ENCODE data around the gene GXYLT1.
"Not testable (repeated sequence)": the region's sequence is repeated elsewhere in the genome, so short reads cannot be mapped to it uniquely, and the experiment has no call there.

GXYLT1 gene

GRCh38 chr12:42090899-42091298 lies 53.8 kb downstream of the GXYLT1 start:
- no peaks in the 10 kb centered on the region for H3K36me3 ChIP-seq (ENCODE audit: insufficient read depth, low read length)
- peaks cover 28% of the 10 kb centered on the region for H3K4me1 ChIP-seq (ENCODE audit: control insufficient read depth, insufficient read depth, low read length)
- no peaks in the 10 kb centered on the region for H3K27me3 ChIP-seq (ENCODE audit: control insufficient read depth, insufficient read depth, low read length)
- H3K4me2 ChIP-seq (ENCODE audit: low read length): peak overlapping the region; percentile 21
- no peak overlapping the region for H3K4me3 ChIP-seq (ENCODE audit: low read length)
- peak overlapping the region; percentile 18 for H3K9ac ChIP-seq (ENCODE audit: low read depth, low read length)
- H3K9me3 ChIP-seq (replicated peaks; ENCODE audit: low read length): no peaks in the 10 kb centered on the region

GRCh38 chr12:42086031-42086430 lies 58.6 kb downstream of the GXYLT1 start:
- no peak overlapping the region for H3K4me2 ChIP-seq (ENCODE audit: low read length)
- H3K9ac ChIP-seq (ENCODE audit: low read depth, low read length): no peak overlapping the region
- H3K4me3 ChIP-seq (ENCODE audit: low read length): no peak overlapping the region
- no peaks in the 10 kb centered on the region for H3K27me3 ChIP-seq (ENCODE audit: control insufficient read depth, insufficient read depth, low read length)
- H3K36me3 ChIP-seq (ENCODE audit: insufficient read depth, low read length): no peaks in the 10 kb centered on the region
- H3K9me3 ChIP-seq (replicated peaks; ENCODE audit: low read length): no peaks in the 10 kb centered on the region
- peaks cover 15% of the 10 kb centered on the region for H3K4me1 ChIP-seq (ENCODE audit: control insufficient read depth, insufficient read depth, low read length)

- H3K27me3 ChIP-seq (ENCODE audit: control insufficient read depth, insufficient read depth, low read length): no peaks in the 10 kb centered on the region
- no peak overlapping the region for H3K4me3 ChIP-seq (ENCODE audit: low read length)
- H3K9me3 ChIP-seq (replicated peaks; ENCODE audit: low read length): no peaks in the 10 kb centered on the region
- no peak overlapping the region for H3K9ac ChIP-seq (ENCODE audit: low read depth, low read length)
- H3K36me3 ChIP-seq (ENCODE audit: insufficient read depth, low read length): no peaks in the 10 kb centered on the region
- H3K4me2 ChIP-seq (ENCODE audit: low read length): no peak overlapping the region
- peaks cover 11% of the 10 kb centered on the region for H3K4me1 ChIP-seq (ENCODE audit: control insufficient read depth, insufficient read depth, low read length)
Observed at GRCh38 chr12:42085594-42085993, 59.1 kb downstream of the GXYLT1 start.

DNA sequence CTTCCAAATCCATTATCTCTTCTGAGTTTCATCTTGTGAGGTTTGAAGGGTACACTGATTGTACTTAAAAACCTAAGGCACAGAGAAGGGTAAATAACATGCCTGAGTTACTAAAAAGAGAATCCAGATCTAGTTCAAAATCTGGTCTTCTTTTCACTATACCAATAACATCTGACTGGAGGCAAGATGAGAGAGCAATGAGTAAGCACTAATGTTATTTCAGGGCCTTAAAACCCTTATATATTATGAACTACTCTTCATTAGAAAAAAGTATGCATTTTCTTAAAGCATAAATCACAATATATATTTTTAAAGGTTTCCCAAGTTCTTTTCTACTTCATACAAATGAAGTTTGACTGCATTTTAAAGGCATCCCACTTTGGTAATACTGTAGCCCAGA lies 60.2 kb downstream of the GXYLT1 start:
- no peaks in the 10 kb centered on the region for H3K36me3 ChIP-seq (ENCODE audit: insufficient read depth, low read length)
- no peak overlapping the region for H3K4me2 ChIP-seq (ENCODE audit: low read length)
- H3K9me3 ChIP-seq (replicated peaks; ENCODE audit: low read length): no peaks in the 10 kb centered on the region
- H3K4me1 ChIP-seq (ENCODE audit: control insufficient read depth, insufficient read depth, low read length): peaks cover 6% of the 10 kb centered on the region
- no peaks in the 10 kb centered on the region for H3K27me3 ChIP-seq (ENCODE audit: control insufficient read depth, insufficient read depth, low read length)
- H3K9ac ChIP-seq (ENCODE audit: low read depth, low read length): no peak overlapping the region
- H3K4me3 ChIP-seq (ENCODE audit: low read length): no peak overlapping the region

DNA sequence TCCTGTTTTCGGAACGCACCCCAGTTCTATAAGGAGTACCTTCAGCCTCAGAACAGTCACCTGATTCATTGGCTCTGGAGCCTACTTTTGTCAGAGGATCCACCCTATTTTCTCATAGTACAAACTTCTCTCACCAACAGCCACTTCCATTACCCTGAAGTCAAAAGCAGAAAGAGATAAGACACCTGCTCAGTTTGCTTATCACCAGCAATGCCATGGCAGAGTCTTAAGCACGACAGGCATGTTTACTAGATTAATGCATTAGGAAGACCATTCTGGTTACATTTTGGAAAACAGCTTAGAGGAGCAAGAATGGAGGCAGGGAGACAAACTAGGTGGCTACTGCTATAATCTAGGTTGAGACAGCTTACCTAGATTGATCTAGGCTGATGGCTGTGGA lies 67.7 kb downstream of the GXYLT1 start:
- H3K27me3 ChIP-seq (ENCODE audit: control insufficient read depth, insufficient read depth, low read length): no peaks in the 10 kb centered on the region
- H3K9ac ChIP-seq (ENCODE audit: low read depth, low read length): no peak overlapping the region
- H3K4me3 ChIP-seq (ENCODE audit: low read length): no peak overlapping the region
- H3K4me2 ChIP-seq (ENCODE audit: low read length): no peak overlapping the region
- no peaks in the 10 kb centered on the region for H3K36me3 ChIP-seq (ENCODE audit: insufficient read depth, low read length)
- no peaks in the 10 kb centered on the region for H3K9me3 ChIP-seq (replicated peaks; ENCODE audit: low read length)
- H3K4me1 ChIP-seq (ENCODE audit: control insufficient read depth, insufficient read depth, low read length): no peaks in the 10 kb centered on the region

- H3K9me3 ChIP-seq (replicated peaks; ENCODE audit: low read length): no peaks in the 10 kb centered on the region
- no peaks in the 10 kb centered on the region for H3K36me3 ChIP-seq (ENCODE audit: insufficient read depth, low read length)
- H3K4me3 ChIP-seq (ENCODE audit: low read length): no peak overlapping the region
- H3K27me3 ChIP-seq (ENCODE audit: control insufficient read depth, insufficient read depth, low read length): no peaks in the 10 kb centered on the region
- H3K4me2 ChIP-seq (ENCODE audit: low read length): no peak overlapping the region
- H3K9ac ChIP-seq (ENCODE audit: low read depth, low read length): no peak overlapping the region
- H3K4me1 ChIP-seq (ENCODE audit: control insufficient read depth, insufficient read depth, low read length): no peaks in the 10 kb centered on the region
Observed at GRCh38 chr12:42070036-42070435, 74.6 kb downstream of the GXYLT1 start.

DNA sequence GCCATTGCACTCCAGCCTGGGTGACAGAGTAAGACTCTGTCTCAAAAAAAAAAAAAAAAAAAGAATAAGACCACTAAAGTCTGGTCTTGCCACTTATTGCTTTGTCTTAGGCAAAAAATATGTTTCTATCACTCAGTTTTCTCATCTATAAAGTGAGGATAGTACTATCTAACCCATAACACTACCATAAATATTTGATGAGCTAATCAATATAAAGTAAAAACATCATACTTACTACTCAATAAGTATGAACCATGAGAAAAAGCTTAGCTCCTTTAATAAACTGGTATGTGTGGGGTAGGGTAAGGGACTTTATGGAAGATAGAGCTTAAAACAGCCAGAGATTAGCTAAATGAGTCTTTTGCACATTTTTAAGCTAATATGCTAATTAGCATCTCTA lies 85.5 kb downstream of the GXYLT1 start:
- H3K4me2 ChIP-seq (ENCODE audit: low read length): no peak overlapping the region
- no peak overlapping the region for H3K9ac ChIP-seq (ENCODE audit: low read depth, low read length)
- H3K4me1 ChIP-seq (ENCODE audit: control insufficient read depth, insufficient read depth, low read length): no peaks in the 10 kb centered on the region
- no peaks in the 10 kb centered on the region for H3K36me3 ChIP-seq (ENCODE audit: insufficient read depth, low read length)
- H3K9me3 ChIP-seq (replicated peaks; ENCODE audit: low read length): no peaks in the 10 kb centered on the region
- H3K27me3 ChIP-seq (ENCODE audit: control insufficient read depth, insufficient read depth, low read length): no peaks in the 10 kb centered on the region
- H3K4me3 ChIP-seq (ENCODE audit: low read length): no peak overlapping the region

DNA sequence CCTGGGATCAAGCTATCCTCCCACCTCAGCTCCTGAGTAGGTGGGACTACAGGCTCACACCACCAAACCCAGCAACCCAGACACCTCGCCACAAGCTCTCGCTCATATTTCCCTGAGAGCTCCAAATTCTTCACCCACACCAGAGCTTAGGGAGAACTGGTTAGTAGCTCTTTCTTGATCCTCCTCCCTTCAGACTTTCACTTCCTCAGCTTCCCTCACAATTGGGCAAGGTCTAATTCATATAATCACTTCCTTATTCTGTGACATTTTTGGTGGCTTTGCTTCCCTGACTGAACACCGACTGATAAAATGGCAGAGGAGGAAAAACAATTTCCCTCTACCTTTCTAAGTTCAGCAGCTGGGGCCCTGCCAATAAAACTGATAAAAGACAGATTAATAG lies 88.5 kb downstream of the GXYLT1 start:
- H3K4me3 ChIP-seq (ENCODE audit: low read length): no peak overlapping the region
- no peaks in the 10 kb centered on the region for H3K4me1 ChIP-seq (ENCODE audit: control insufficient read depth, insufficient read depth, low read length)
- no peak overlapping the region for H3K9ac ChIP-seq (ENCODE audit: low read depth, low read length)
- no peaks in the 10 kb centered on the region for H3K27me3 ChIP-seq (ENCODE audit: control insufficient read depth, insufficient read depth, low read length)
- no peak overlapping the region for H3K4me2 ChIP-seq (ENCODE audit: low read length)
- no peaks in the 10 kb centered on the region for H3K9me3 ChIP-seq (replicated peaks; ENCODE audit: low read length)
- no peaks in the 10 kb centered on the region for H3K36me3 ChIP-seq (ENCODE audit: insufficient read depth, low read length)

DNA sequence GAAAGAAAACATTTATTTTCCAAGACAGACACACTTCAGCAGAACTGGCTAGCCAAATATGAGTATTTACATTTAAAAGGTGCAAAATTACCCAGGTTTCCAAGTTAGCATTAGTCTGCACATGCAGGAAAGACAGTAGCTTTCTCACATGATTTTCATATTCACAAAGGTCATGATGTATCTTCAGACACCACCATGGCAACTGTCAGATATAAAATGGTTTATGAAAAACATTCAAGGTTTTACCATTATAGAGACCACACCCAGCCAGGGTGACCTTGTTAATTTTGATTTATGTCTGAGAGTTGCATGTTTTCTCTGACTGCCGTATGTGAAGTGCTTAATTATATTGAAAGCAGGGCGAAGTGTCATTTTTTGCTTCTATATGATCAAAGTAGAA lies 91.2 kb downstream of the GXYLT1 start:
- H3K36me3 ChIP-seq (ENCODE audit: insufficient read depth, low read length): no peaks in the 10 kb centered on the region

GRCh38 chr12:42048980-42049379 lies 95.7 kb downstream of the GXYLT1 start:
- H3K36me3 ChIP-seq (ENCODE audit: insufficient read depth, low read length); H3K9me3 ChIP-seq (replicated peaks; ENCODE audit: low read length); H3K27me3 ChIP-seq (ENCODE audit: control insufficient read depth, insufficient read depth, low read length); H3K4me1 ChIP-seq (ENCODE audit: control insufficient read depth, insufficient read depth, low read length); H3K4me3 ChIP-seq (ENCODE audit: low read length); H3K4me2 ChIP-seq (ENCODE audit: low read length); H3K9ac ChIP-seq (ENCODE audit: low read depth, low read length): not testable (repeated sequence)

More for the DNA sequence above, 91.2 kb downstream of the GXYLT1 start:
- Histone ChIP-seq H3K27me3 (ENCODE audit: control insufficient read depth, insufficient read depth, low read length) (no peaks in the 10 kb centered on the region), H3K4me1 (ENCODE audit: control insufficient read depth, insufficient read depth, low read length) (no peaks in the 10 kb centered on the region), H3K9ac (ENCODE audit: low read depth, low read length) (no peak overlapping the region), H3K9me3 (replicated peaks; ENCODE audit: low read length) (no peaks in the 10 kb centered on the region), H3K4me3 (ENCODE audit: low read length) (no peak overlapping the region), H3K4me2 (ENCODE audit: low read length) (no peak overlapping the region)

GRCh38 chr12:42039577-42039976 lies 105.1 kb downstream of the GXYLT1 start:
- Histone ChIP-seq H3K4me2 (ENCODE audit: low read length) (no peak overlapping the region), H3K36me3 (ENCODE audit: insufficient read depth, low read length) (no peaks in the 10 kb centered on the region), H3K4me3 (ENCODE audit: low read length) (no peak overlapping the region), H3K4me1 (ENCODE audit: control insufficient read depth, insufficient read depth, low read length) (no peaks in the 10 kb centered on the region), H3K9ac (ENCODE audit: low read depth, low read length) (no peak overlapping the region), H3K9me3 (replicated peaks; ENCODE audit: low read length) (no peaks in the 10 kb centered on the region), H3K27me3 (ENCODE audit: control insufficient read depth, insufficient read depth, low read length) (no peaks in the 10 kb centered on the region)

- Histone ChIP-seq H3K4me3 (ENCODE audit: low read length) (no peak overlapping the region), H3K27me3 (ENCODE audit: control insufficient read depth, insufficient read depth, low read length) (no peaks in the 10 kb centered on the region), H3K9me3 (replicated peaks; ENCODE audit: low read length) (no peaks in the 10 kb centered on the region), H3K4me2 (ENCODE audit: low read length) (no peak overlapping the region), H3K4me1 (ENCODE audit: control insufficient read depth, insufficient read depth, low read length) (no peaks in the 10 kb centered on the region), H3K9ac (ENCODE audit: low read depth, low read length) (no peak overlapping the region), H3K36me3 (ENCODE audit: insufficient read depth, low read length) (no peaks in the 10 kb centered on the region)
Observed at GRCh38 chr12:42039176-42039575, 105.5 kb downstream of the GXYLT1 start.

Measured in skeletal muscle satellite cell (primary cell).